K562 (cell line): ENCODE results near the gene HEG1. TPM values are rescaled to one million over a fixed set of nuclear protein-coding genes. Genes with fewer than 3 reads are reported as not detected.

Experiments
- ATAC-seq: fragments of 200-7000 bp; cut with Tn5 transposase; 3 replicates; pipeline ENCODE4 v1.9.1; 2020; ENCODE audit warnings: moderate library complexity
- BruUV-seq: library from RNA; stranded (reverse); fragments of 400-500 nt; replicated peaks from 2 replicates; lab custom pipeline; 2021; lab: Mats Ljungman, UMichigan
- CTCF ChIA-PET: fragments of 300-600 bp; formaldehyde crosslinking; extraction: SDS; loops from one replicate; lab custom pipeline; 2021; ENCODE audit warnings: low intra/inter-chr PET ratio; lab: Yijun Ruan, JAX
- POLR2A ChIA-PET: fragments of 300-600, 350-650 bp; sonication (Branson Sonifier 250); formaldehyde crosslinking; extraction: SDS; loops from one replicate; lab custom pipeline; 2021; ENCODE audit warnings: antibody characterized with exemption, inconsistent platforms; lab: Yijun Ruan, JAX
- DNase-seq, 4 experiments: peaks; one replicate each; pipeline versions ENCODE4 v3.0.0 to v3.0.0-alpha.2; 2011 to 2018; ENCODE audit warnings: low spot score in 3 of 4, mixed read lengths in 3 of 4; ENCODE audit errors: extremely low read depth in 1 of 4
- FAIRE-seq: peaks from 2 replicates; lab custom pipeline; 2011; peaks lifted over from hg19 to GRCh38; lab: Jason Lieb, UNC
- H2AFZ ChIP-seq: 2 replicates; pipeline ENCODE4 v1.6.0; 2011; ENCODE audit warnings: low read depth, low read length, control low read depth, inconsistent platforms
- H3K27ac ChIP-seq: fragments of 200-600 bp; 3 replicates; pipeline ENCODE4 v1.8.0; 2011; ENCODE audit warnings: low read depth, mild to moderate bottlenecking, control low read depth, inconsistent platforms, low read length, moderate library complexity, mixed read lengths; ENCODE audit errors: extremely low read depth
- H3K27me3 ChIP-seq, 2 experiments: fragments of 300-600 bp in 1 of 2; 2 replicates in 1 of 2; 3 replicates in 1 of 2; pipeline versions ENCODE4 v1.6.0 to v1.8.0; 2011; ENCODE audit warnings: inconsistent platforms in 2 of 2, low read length in 2 of 2, mild to moderate bottlenecking in 1 of 2, mixed read lengths in 1 of 2, moderate library complexity in 1 of 2; ENCODE audit not compliant: control insufficient read depth in 2 of 2, insufficient read depth in 2 of 2
- H3K36me3 ChIP-seq: fragments of 300-600 bp; 3 replicates; pipeline ENCODE4 v1.8.0; 2011; ENCODE audit warnings: mild to moderate bottlenecking, low read length, inconsistent platforms; ENCODE audit not compliant: control insufficient read depth, insufficient read depth
- H3K4me1 ChIP-seq, 2 experiments: fragments of 200-600 bp in 1 of 2; replicated peaks in 1 of 2; 2 replicates in 1 of 2; 3 replicates in 1 of 2; pipeline versions ENCODE4 v1.5.1 to v1.8.0; 2011; ENCODE audit warnings: inconsistent platforms in 2 of 2, low read length in 2 of 2, mild to moderate bottlenecking in 1 of 2, mixed read lengths in 1 of 2, moderate library complexity in 1 of 2; ENCODE audit not compliant: control insufficient read depth in 2 of 2, insufficient read depth in 2 of 2
- H3K4me2 ChIP-seq: 2 replicates; pipeline ENCODE4 v1.6.1; 2011; ENCODE audit warnings: low read length, control low read depth, inconsistent platforms, mixed read lengths; ENCODE audit not compliant: insufficient read depth
- H3K4me3 ChIP-seq: fragments of 200-600 bp; sonication (generic), shearing (Covaris generic); 2 replicates; pipeline ENCODE4 v1.5.1; 2016; ENCODE audit warnings: control low read depth, inconsistent platforms
- H3K79me2 ChIP-seq: fragments of 200-600 bp; 3 replicates; pipeline ENCODE4 v1.8.0; 2011; ENCODE audit warnings: low read length, inconsistent platforms; ENCODE audit not compliant: control insufficient read depth, insufficient read depth
- H3K9ac ChIP-seq, 2 experiments: 2 replicates each; pipeline versions ENCODE4 v1.6.0 to v1.6.1; 2011; ENCODE audit warnings: low read depth in 2 of 2, low read length in 2 of 2, control low read depth in 1 of 2, inconsistent platforms in 1 of 2, mild to moderate bottlenecking in 1 of 2, mixed read lengths in 1 of 2; ENCODE audit not compliant: insufficient read depth in 1 of 2
- H3K9me1 ChIP-seq: one replicate; pipeline ENCODE4 v1.6.0; 2011; ENCODE audit warnings: inconsistent platforms, mild to moderate bottlenecking, low read length, moderate library complexity; ENCODE audit not compliant: control insufficient read depth, insufficient read depth
- H3K9me3 ChIP-seq: replicated peaks from 2 replicates; pipeline ENCODE4 v1.5.1; 2011; ENCODE audit warnings: low read depth, low read length, inconsistent platforms; ENCODE audit not compliant: control insufficient read depth, insufficient read depth
- H4K20me1 ChIP-seq: replicated peaks from 2 replicates; pipeline ENCODE4 v1.6.1; 2011; ENCODE audit warnings: low read length, inconsistent platforms, mixed read lengths; ENCODE audit not compliant: control insufficient read depth, insufficient read depth
- CBX3 ChIP-seq, 2 experiments: IDR thresholded peaks; 1 replicate in 1 of 2; 2 replicates in 1 of 2; pipeline ENCODE4 v1.6.1; 2012; ENCODE audit warnings: inconsistent platforms in 2 of 2, low read length in 2 of 2, borderline replicate concordance in 1 of 2, control low read depth in 1 of 2
- HOXB6 ChIP-seq: fragments of 250-450 bp; sonication (Bioruptor Pico); IDR thresholded peaks from 2 replicates; pipeline ENCODE4 v1.5.1; 2022; ENCODE audit warnings: mild to moderate bottlenecking, borderline replicate concordance
- KLF6 ChIP-seq: fragments of 250-450 bp; sonication (Bioruptor Pico); IDR thresholded peaks from 2 replicates; pipeline ENCODE4 v1.4.0; 2020; ENCODE audit warnings: mild to moderate bottlenecking, moderate library complexity, borderline replicate concordance
- MGA ChIP-seq: fragments of 450-650 bp; IDR thresholded peaks from 2 replicates; pipeline ENCODE4 v1.6.1; 2016; ENCODE audit warnings: mild to moderate bottlenecking, moderate library complexity
- NR1H2 ChIP-seq: sonication (generic); formaldehyde crosslinking; IDR thresholded peaks from 2 replicates; pipeline ENCODE4 v1.4.0; 2020; ENCODE audit warnings: mild to moderate bottlenecking, missing genetic modification reagents
- PHF21A ChIP-seq: fragments of 450-650 bp; IDR thresholded peaks from 2 replicates; pipeline ENCODE4 v1.6.1; 2017; ENCODE audit warnings: low read depth, borderline replicate concordance
- SNAPC5 ChIP-seq: fragments of 250-450 bp; sonication (Bioruptor Pico); IDR thresholded peaks from 2 replicates; pipeline ENCODE4 v1.8.0; 2021; ENCODE audit warnings: moderate library complexity, mild to moderate bottlenecking, inconsistent platforms
- ZKSCAN3 ChIP-seq: fragments of 250-450 bp; sonication (Bioruptor Pico); IDR thresholded peaks from 2 replicates; pipeline ENCODE4 v1.4.0; 2020
- ZNF134 ChIP-seq: fragments of 250-450 bp; sonication (Bioruptor Pico); conservative IDR thresholded peaks from 2 replicates; pipeline ENCODE4 v1.4.0; 2020
- ZNF57 ChIP-seq: fragments of 450-650 bp; formaldehyde crosslinking; IDR thresholded peaks from 2 replicates; pipeline ENCODE4 v1.4.0; 2020; ENCODE audit warnings: mild to moderate bottlenecking, moderate library complexity
- WGBS: fragments of 100-300 bp; shearing (Covaris generic); methylation state at CpG from one replicate; pipeline ENCODE4 v1.1.6; 2016; ENCODE audit warnings: low coverage, mixed read lengths; ENCODE audit not compliant: insufficient coverage; ENCODE audit errors: missing lambda C conversion rate; 5-methylcytosine and 5-hydroxymethylcytosine counted together
- in situ Hi-C: fragments of 300-500 bp; cut with MboI; formaldehyde crosslinking; loops from 4 replicates; pipeline ENCODE4 v1.15.0; 2018; ENCODE audit warnings: inconsistent platforms, mixed read lengths
- intact Hi-C: fragments of 100-400 bp; cut with micrococcal nuclease; formaldehyde crosslinking; loops from 2 replicates; pipeline ENCODE4 v1.14.2; 2022
- polyA plus RNA-seq, 8 experiments: library from polyadenylated mRNA; depleted of rRNA in 4 of 8; stranded (reverse) in 5 of 8; unstranded in 3 of 8; fragments of >200 nt; fragmentation: Nextera tagmentation in 2 of 8; fragmentation: Illumina TruSeq in 1 of 8; extraction: Ambion mirVana in 2 of 8; extraction: Trizol in 1 of 8; gene quantifications; 2 replicates each; pipeline versions ENCODE4 v1.2.1 to v1.2.3, GENCODE V29; 2011 to 2014; ENCODE audit warnings: inconsistent platforms in 1 of 8, missing spikeins in 1 of 8
- total RNA-seq, 7 experiments: library from RNA; depleted of rRNA in 6 of 7; stranded (reverse); fragments of >200 nt in 6 of 7; fragmentation: Illumina TruSeq in 2 of 7; extraction: Trizol in 2 of 7; gene quantifications; 2 replicates each; pipeline versions ENCODE4 v1.2.1 to v1.2.3, GENCODE V29; 2011 to 2021; ENCODE audit warnings: low replicate concordance in 1 of 7
- TF ChIP-seq, protein P1 (sequence below): fragments of 250-450 bp; sonication (Bioruptor Pico); IDR thresholded peaks from 2 replicates; pipeline ENCODE4 v1.4.0; 2020; ENCODE audit warnings: mild to moderate bottlenecking, moderate library complexity

HEG1 gene
- total and polyA plus RNA-seq, 9 of the 15 experiments (the other 6 are each of a cell fraction or from before 2014, with no cell fraction given) = 0.24 TPM; not detected in 8

GRCh38 chr3:125024817-125025216 lies 31.0 kb downstream of the HEG1 start:
- intact Hi-C loops = no loop called here
- in situ Hi-C loops = no loop called here
- POLR2A ChIA-PET = interaction anchor here (0.6 to 0.9 kb wide), 3 partner anchors 181 to 623 kb away, joined by 3 read pairs; no protein-coding TSS in a partner anchor
- Histone ChIP-seq H2AFZ (no peak overlapping the region), H3K27ac (no peak overlapping the region), H3K9ac (no peak overlapping the region), H3K36me3 (no peaks in the 10 kb centered on the region), H4K20me1 (no peaks in the 10 kb centered on the region), H3K9me3 (no peaks in the 10 kb centered on the region), H3K79me2 (no peaks in the 10 kb centered on the region), H3K27me3 (peaks cover 5 to 33% of the 10 kb centered on the region in 2 experiments; a peak in 3 of 5 replicates), H3K4me3 (no peak overlapping the region), H3K9me1 (no peaks in the 10 kb centered on the region), H3K4me1 (no peaks in the 10 kb centered on the region), H3K4me2 (no peak overlapping the region)
- ATAC-seq (no peak), DNase-seq (no peak), FAIRE-seq (no peak)
- CTCF ChIA-PET = no interaction called here
- WGBS = 0% methylated on average over 5 of the region's 5 CpGs
- BruUV-seq = no TSS peak
- TF ChIP-seq CBX3 (IDR thresholded peaks at IDR 0.05; ENCODE audit: borderline replicate concordance in 1 of 2, low read length in 2 of 2) (no peak), ZKSCAN3 (CRISPR knock-in tag) (no peak), MGA (no peak), KLF6 (CRISPR knock-in tag) (no peak), HOXB6 (CRISPR knock-in tag) (no peak), ZNF57 (CRISPR knock-in tag) (no peak), ZNF134 (CRISPR knock-in tag) (no peak), PHF21A (no peak), NR1H2 (CRISPR knock-in tag) (no peak), SNAPC5 (CRISPR knock-in tag) (no peak)
- TF ChIP-seq, protein P1, sequence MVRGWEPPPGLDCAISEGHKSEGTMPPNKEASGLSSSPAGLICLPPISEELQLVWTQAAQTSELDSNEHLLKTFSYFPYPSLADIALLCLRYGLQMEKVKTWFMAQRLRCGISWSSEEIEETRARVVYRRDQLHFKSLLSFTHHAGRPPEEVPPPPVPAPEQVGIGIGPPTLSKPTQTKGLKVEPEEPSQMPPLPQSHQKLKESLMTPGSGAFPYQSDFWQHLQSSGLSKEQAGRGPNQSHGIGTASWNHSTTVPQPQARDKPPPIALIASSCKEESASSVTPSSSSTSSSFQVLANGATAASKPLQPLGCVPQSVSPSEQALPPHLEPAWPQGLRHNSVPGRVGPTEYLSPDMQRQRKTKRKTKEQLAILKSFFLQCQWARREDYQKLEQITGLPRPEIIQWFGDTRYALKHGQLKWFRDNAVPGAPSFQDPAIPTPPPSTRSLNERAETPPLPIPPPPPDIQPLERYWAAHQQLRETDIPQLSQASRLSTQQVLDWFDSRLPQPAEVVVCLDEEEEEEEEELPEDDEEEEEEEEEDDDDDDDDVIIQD (CRISPR knock-in tag) = no peak
